GM19238 (cell line): Measurements from ENCODE around the gene MAMDC4.

Experiments used
- DNase-seq: peaks from one replicate; pipeline ENCODE4 v3.0.0; 2011; ENCODE audit warnings: low spot score; ENCODE audit not compliant: insufficient read length

MAMDC4 gene

DNA sequence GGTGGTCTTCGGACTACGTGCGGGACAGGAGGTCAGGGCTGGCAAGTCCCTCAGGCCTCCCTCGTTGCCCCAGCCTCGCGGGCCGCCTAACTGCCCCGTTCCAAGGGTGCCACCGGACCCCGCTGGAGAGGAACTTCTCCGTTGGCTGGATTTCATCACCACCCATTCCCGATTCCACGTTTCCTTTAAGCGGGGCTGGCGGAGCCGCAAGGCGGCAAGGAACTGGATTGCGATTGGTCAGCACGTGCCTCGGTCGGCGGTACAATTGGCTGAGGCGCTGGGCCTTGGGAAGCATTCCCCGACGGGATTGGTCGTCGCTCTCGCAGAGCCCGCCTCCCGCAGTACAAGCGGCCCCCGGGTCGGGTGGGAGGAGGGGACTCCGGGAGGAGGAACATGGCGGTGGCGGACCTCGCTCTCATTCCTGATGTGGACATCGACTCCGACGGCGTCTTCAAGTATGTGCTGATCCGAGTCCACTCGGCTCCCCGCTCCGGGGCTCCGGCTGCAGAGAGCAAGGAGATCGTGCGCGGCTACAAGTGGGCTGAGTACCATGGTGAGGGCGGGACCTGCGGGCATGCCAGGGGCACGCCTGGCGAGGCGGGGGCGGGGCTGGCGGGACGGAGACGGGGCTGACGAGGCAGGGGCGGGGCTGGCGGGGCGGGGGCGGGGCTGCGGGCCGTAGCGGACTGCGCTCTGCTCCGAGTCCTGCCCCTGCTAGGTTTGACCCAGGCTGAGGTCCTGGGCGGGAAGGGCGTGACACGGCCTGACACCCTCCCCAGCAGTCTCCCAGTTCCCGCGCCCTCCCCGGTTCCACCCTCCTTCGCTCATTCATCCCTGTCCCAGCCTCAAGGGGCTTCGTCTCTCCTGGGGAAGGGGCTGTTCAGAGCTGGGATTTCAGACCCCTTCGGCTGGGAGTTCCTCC, 2.8 kb upstream of the MAMDC4 start, which contains the start of gene PHPT1:
TSS of gene PHPT1 (plus strand) at position 372 of the 922 bp plus-strand sequence. CDS start at position 394, 22 bp downstream.
- peak; percentile 100 for DNase-seq

DNA sequence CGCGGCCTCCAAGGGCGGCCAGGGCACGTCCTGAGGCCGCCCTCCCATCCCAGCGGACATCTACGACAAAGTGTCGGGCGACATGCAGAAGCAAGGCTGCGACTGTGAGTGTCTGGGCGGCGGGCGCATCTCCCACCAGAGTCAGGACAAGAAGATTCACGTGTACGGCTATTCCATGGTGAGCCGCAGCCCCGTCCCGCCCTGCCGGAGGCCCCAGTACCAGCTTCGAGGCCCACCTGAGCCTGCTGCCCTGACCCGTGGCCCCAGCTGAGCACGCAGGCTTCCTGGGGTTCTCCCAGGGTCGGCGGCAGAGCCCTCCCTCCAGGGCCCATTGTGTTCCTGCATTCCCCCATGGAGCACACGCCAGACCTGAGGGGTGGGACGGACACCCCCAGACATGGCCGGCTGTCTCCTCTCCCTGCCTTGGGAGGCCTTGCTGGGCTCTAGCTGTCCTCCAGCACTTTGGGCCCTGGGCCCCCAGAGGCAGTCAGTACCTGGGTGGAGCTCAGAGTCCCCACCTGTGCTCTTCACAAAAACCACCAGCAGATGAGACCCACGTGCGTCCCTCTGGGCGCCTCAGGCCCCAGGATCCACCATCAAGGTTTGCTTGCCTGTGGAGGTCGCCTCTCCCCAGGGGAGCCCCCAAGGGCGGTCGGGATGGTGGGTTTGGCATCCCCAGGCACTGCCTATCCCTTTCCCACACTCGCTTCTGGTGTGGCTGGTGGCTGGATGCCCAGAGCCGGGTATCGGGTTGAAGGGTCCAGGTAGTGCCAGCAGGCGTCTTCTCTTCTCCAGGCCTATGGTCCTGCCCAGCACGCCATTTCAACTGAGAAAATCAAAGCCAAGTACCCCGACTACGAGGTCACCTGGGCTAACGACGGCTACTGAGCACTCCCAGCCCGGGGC, 1.9 kb upstream of the MAMDC4 start:
- DNase-seq, result no peak

DNA sequence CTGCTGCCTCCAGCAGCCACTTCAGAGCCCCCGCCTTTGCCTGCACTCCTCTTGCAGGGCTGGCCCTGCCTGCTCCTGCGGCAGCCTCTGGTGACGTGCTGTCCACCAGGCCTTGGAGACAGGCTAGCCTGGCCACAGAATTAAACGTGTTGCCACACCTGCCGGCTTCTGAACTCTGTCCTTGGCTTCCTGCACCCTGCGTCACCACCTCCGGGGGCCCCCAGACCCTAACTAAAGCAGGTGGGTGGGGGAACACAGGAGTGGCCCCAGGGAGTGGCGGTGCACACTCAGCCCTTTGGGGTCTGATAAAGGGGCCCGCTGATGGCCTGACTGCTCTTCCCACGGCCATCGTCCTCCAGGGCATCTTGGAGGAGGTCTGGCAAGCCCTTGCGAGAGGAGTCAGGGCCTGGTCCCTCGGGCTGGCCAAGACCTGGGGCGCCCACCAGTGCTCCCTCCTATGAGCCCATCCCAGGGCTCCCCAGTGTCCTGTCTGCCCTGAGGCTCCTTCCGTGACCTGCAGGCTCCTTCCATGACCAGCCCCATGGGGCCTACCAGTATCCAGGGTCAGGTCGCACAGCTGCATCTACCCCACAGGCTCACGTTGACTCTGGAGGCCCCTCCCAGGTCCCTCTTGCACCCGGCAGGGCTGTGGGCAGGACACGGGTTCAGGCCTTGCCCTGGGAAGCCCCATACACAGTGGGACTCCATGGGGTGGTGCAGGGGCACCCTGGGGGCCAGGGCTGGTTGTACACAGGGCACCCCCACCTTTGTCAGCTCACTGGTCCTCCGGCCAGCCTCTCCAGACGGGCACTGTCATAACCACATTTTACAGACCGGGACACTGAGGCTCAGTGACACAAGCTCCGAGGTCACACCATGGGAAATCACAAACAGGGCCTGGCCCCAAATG, 1.0 kb upstream of the MAMDC4 start:
- no peak for DNase-seq

DNA sequence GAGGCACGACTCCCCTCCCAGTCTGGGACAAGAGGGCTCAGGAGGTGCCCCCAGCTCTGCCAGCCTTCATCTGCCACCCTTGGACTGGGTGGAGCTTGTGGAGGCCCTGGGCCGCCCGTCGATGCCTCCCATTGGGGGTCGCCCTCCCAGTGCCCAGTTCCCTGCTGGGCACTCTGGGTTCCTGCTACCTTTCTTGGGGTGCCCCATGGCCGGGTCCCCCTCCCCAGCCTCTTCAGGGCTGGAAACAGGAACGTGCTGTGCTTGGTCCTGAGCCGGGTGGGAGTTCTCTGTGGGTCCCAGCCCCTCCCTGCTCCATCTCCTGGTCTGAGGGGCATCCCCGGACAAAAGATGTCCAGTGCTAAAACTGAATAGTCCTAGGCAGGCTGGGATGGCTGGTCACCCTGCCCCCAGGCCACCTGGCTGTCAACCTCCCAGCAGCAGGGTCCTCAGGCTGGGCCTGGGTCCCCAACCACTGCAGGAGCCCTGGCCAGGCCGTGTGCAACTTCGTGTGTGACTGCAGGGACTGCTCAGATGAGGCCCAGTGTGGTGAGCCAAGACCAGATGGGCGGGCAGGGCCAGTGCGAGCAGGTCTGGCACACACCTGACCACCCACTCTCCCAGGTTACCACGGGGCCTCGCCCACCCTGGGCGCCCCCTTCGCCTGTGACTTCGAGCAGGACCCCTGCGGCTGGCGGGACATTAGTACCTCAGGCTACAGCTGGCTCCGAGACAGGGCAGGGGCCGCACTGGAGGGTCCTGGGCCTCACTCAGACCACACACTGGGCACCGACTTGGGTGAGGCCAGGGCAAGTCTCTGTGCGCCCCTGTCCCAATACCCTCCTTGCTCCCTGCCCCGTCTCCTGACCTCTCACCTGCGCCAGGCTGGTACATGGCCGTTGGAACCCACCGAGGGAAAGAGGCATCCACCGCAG, 784 bp downstream of the MAMDC4 start:
- DNase-seq, result no peak

DNA sequence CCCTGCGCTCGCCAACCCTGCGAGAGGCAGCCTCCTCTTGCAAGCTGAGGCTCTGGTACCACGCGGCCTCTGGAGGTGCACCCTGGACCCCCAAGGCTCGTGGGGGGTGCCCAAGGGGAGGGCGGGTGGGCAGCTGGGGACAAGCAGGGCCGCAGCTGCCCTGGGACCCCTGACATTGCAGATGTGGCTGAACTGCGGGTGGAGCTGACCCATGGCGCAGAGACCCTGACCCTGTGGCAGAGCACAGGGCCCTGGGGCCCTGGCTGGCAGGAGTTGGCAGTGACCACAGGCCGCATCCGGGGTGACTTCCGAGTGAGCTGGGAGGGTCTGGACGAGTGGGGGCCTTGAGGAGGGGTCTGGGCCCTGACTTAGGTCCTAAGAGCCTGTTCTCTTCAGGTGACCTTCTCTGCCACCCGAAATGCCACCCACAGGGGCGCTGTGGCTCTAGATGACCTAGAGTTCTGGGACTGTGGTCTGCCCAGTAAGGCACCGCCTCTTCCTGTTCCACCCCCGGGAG, 1.5 kb downstream of the MAMDC4 start:
- DNase-seq, result no peak

DNA sequence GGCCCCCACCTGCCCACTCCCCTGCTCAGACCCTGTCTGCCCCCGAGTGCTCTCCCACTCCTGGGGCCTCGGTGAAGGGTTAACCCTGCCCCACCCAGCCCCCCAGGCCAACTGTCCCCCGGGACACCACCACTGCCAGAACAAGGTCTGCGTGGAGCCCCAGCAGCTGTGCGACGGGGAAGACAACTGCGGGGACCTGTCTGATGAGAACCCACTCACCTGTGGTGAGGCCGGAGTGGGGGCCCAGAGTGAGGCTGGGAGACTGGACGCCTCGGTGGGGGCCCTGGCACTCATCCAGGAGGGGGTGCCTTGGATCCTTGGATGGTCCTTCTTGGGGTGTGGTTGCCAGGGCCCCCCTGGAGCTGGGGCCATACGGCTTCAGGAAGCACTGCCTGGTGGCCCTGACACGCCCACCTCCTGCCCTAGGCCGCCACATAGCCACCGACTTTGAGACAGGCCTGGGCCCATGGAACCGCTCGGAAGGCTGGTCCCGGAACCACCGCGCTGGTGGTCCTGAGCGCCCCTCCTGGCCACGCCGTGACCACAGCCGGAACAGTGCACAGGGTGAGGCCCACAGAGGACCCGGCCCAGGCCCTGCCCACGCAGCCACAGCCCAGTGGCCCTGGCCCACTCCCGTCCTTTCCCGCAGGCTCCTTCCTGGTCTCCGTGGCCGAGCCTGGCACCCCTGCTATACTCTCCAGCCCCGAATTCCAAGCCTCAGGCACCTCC, 2.1 kb downstream of the MAMDC4 start:
- DNase-seq, result no peak

DNA sequence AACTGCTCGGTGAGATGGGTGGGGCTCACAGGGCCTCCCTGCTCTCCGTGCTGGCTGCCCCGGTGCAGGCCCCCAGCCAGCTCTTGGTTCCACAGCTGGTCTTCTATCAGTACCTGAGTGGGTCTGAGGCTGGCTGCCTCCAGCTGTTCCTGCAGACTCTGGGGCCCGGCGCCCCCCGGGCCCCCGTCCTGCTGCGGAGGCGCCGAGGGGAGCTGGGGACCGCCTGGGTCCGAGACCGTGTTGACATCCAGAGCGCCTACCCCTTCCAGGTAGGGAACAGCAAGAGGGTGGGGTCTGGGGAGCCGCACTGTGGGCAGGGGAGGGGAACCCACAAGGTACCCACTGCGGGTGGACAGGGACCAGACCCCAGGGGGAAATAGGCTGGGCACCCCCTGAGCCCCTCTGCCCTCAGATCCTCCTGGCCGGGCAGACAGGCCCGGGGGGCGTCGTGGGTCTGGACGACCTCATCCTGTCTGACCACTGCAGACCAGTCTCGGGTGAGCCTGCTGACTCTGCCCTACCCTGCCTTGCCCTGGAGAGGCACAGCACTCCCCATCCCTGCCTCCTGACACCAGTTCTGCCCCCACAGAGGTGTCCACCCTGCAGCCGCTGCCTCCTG, 2.8 kb downstream of the MAMDC4 start:
- no peak for DNase-seq

DNA sequence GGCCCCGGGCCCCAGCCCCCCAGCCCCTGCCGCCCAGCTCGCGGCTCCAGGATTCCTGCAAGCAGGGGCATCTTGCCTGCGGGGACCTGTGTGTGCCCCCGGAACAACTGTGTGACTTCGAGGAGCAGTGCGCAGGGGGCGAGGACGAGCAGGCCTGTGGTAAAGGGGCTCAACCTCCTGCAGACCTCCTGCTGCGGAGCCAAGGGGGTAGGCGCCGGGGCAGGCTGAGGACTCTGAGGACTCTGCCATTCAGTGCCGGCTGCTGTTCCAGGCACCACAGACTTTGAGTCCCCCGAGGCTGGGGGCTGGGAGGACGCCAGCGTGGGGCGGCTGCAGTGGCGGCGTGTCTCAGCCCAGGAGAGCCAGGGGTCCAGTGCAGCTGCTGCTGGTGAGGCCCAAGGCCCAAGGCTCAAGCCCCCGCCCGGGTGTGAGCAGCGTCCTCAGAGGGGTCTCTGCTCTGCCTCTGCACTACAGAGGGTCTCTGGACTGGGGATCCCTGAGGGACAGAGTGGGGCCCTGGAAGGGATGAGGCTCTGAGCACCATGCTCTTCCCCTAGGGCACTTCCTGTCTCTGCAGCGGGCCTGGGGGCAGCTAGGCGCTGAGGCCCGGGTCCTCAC, 3.4 kb downstream of the MAMDC4 start:
- DNase-seq, result no peak

DNA sequence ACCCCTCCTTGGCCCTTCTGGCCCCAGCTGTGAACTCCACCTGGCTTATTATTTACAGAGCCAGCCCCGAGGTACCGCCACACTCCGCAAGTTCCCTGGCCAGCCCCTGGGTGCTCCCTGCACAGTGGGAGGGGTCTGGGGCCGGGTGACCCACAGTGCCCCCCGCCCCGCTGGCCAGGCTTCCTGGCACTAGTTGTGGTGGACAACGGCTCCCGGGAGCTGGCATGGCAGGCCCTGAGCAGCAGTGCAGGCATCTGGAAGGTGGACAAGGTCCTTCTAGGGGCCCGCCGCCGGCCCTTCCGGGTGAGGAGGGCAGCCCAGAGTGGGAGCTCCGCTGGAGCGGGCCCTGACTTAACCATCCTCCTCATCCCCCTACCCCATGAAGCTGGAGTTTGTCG, 3.9 kb downstream of the MAMDC4 start:
- no peak for DNase-seq

DNA sequence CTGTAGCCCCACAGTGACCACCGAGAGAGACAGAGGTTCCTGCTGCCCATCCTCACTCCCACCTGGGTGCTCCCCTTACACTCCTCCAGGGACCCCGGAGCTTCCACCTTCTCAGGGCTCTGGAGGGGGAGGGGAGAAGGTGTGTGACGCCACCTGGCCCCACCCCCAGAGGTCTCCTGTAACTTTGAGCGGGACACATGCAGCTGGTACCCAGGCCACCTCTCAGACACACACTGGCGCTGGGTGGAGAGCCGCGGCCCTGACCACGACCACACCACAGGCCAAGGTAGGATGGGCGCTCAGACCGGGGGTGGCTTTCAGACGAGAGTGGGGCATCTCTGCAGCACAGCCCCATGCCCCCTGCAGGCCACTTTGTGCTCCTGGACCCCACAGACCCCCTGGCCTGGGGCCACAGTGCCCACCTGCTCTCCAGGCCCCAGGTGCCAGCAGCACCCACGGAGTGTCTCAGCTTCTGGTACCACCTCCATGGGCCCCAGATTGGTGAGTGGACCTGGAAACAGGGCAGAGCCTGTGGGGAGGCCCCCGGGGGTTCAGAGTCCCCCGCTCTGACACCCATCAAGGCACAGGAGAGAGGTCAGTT, 4.5 kb downstream of the MAMDC4 start:
- no peak for DNase-seq

DNA sequence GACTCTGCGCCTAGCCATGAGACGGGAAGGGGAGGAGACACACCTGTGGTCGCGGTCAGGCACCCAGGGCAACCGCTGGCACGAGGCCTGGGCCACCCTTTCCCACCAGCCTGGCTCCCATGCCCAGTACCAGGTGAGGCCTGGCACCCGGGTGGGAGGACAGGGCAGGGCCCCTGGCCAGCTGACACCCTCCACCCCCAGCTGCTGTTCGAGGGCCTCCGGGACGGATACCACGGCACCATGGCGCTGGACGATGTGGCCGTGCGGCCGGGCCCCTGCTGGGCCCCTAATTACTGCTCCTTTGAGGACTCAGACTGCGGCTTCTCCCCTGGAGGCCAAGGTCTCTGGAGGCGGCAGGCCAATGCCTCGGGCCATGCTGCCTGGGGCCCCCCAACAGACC, 5.0 kb downstream of the MAMDC4 start:
- DNase-seq, result no peak

DNA sequence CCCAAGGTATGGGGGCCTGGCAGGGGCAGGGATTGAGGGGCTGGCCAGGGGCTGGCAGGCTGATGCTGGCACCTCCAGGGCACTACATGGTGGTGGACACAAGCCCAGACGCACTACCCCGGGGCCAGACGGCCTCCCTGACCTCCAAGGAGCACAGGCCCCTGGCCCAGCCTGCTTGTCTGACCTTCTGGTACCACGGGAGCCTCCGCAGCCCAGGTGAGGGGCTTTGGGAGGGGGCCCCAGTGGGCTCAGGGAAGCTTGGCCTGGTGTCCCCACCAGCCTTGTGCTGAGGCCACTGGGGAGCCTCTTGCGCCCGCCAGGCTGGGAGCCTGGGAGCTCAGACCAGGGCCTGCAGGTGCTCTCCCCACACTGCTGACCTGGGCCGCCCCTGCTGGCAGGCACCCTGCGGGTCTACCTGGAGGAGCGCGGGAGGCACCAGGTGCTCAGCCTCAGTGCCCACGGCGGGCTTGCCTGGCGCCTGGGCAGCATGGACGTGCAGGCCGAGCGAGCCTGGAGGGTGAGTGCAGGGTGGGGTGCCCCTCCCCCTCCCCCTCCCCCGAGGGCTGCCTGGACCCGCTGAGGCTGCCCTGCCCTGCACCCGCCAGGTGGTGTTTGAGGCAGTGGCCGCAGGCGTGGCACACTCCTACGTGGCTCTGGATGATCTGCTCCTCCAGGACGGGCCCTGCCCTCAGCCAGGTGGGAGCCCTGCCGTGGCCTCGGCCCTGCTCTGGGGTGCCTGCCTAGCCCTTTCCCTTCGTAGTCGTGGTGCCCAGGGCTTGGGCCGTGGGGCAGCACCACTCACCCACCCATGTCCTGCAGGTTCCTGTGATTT, 5.7 kb downstream of the MAMDC4 start:
- DNase-seq, result no peak

DNA sequence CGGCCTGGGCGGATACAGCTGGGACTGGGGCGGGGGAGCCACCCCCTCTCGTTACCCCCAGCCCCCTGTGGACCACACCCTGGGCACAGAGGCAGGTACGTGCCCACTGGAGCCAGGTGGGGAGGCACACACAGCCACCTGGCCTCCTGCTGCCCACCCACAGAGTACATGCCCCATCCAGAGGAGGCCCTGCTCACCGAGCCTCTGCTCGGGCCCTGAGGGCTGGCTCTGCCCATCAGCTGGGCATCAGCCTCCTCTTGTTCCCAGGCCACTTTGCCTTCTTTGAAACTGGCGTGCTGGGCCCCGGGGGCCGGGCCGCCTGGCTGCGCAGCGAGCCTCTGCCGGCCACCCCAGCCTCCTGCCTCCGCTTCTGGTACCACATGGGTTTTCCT, 6.3 kb downstream of the MAMDC4 start:
- DNase-seq, result no peak

DNA sequence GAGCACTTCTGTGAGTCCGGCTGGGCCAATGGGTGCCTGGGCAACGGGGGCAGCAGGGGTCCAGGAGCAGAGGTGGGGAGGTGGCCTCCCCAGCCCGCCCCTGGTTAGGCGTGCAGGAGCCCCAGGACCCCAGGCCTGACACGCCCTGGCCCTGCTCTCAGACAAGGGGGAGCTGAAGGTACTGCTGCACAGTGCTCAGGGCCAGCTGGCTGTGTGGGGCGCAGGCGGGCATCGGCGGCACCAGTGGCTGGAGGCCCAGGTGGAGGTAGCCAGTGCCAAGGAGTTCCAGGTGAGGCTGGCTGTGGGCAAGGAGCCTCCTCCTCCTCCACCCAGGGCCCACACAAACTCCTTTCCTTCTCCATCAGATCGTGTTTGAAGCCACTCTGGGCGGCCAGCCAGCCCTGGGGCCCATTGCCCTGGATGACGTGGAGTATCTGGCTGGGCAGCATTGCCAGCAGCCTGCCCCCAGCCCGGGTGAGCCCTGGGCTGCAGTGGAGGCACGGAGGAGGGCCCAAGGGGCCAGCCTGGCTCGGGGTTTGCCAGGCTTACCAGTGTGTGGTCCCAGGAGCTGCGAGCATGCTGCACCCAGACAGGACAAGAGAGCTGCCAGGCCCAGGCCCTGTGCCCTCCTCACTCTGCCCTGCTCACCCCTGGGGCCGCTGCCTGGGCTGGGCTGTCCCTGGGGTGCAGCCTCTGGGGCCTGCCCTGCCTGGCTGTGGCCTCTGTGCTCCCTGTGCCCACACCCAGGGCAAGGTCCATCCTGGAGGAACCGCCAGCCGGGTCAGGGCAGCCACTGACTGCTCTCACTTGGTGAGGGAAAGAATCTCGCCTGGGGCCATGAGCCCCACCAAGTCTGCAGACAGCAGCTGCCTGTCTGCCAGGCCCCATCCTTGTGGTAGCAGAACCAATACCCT, 7.0 kb downstream of the MAMDC4 start:
- no peak for DNase-seq

DNA sequence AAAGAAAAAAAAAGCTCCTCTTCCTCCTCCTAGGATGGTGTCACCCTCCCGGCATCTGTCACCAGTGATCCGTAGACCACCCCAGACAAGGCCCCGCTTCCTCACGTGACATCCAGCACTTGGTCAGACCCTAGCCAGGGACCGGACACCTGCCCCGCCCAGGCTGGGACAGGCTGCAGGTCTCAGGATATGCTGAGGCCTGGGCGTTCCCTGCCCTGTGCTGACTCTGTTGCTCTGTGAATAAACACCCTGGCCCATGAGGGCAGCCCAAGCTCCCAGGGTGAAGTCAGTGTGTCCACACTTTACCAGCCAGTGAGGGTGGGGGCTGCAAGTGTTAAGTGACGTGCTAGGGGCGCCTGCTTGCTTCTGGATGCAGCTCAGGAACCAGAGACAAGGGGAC, 8.4 kb downstream of the MAMDC4 start:
- no peak for DNase-seq
